IgD-negative memory B cell (primary cell): ENCODE measurements around the gene RAPGEF1. TPM values are rescaled to one million over a fixed set of nuclear protein-coding genes. Genes with fewer than 3 reads are reported as not detected.
A peak's percentile ranks its signal among the peaks of the same experiment; 100 is the strongest.
"Not testable (repeated sequence)": the region's sequence is repeated elsewhere in the genome, so short reads cannot be mapped to it uniquely, and the experiment has no call there.

Experiments
- H3K27ac Mint-ChIP-seq, 3 donors: one replicate each; pipeline ENCODE4 v1.8.0; 2020 to 2022; ENCODE audit warnings: mild to moderate bottlenecking in 3 of 3, mixed read lengths in 3 of 3, moderate library complexity in 1 of 3
- H3K27me3 Mint-ChIP-seq: one replicate; pipeline ENCODE4 v1.8.0; 2021; ENCODE audit warnings: mixed read lengths
- H3K36me3 Mint-ChIP-seq: one replicate; pipeline ENCODE4 v1.8.0; 2020; ENCODE audit warnings: mild to moderate bottlenecking, mixed read lengths
- H3K4me1 Mint-ChIP-seq, 3 donors: one replicate each; pipeline ENCODE4 v1.8.0; 2020 to 2022; ENCODE audit warnings: mixed read lengths in 3 of 3, mild to moderate bottlenecking in 1 of 3
- H3K4me3 Mint-ChIP-seq, 4 donors: one replicate each; pipeline ENCODE4 v1.8.0; 2020 to 2022; ENCODE audit warnings: mild to moderate bottlenecking in 4 of 4, mixed read lengths in 4 of 4, moderate library complexity in 3 of 4
- H3K9me3 Mint-ChIP-seq, 3 donors: one replicate each; pipeline ENCODE4 v1.8.0; 2020 to 2021; ENCODE audit warnings: mixed read lengths in 3 of 3, mild to moderate bottlenecking in 1 of 3
- polyA plus RNA-seq: library from polyadenylated mRNA; unstranded; fragments of 300-500 nt; fragmentation: Illumina TruSeq; gene quantifications from one replicate; pipeline ENCODE4 v1.2.3, GENCODE V29; 2021

The RAPGEF1 gene
- polyA plus RNA-seq, 1 donor from 2014 or later: 40.8 TPM

DNA sequence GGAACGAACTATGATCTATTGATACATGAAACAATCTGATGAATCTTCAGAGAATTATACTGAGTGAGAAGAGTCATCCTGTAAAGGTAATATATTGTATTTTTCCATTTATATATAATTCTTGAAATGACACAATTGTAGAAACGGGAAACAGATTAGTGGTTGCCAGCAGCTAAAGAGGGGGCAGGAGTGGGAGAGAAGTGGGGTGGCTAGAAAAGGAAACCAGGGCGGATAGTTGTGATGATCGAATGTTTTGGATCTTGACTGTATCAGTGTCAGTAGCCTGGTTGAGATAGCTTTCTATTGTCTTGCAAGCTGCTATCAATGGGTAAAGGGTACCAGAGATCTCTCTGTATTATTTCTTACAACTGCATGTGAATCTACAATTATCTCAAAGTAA lies 17.7 kb upstream of the RAPGEF1 start:
- Mint-ChIP-seq H3K36me3 (peaks cover 2% of the 10 kb centered on the region), H3K27ac (no peak overlapping the region), H3K4me1 (peaks cover 6 to 8% (median 8%) of the 10 kb centered on the region in 3 donors), H3K4me3 (no peak overlapping the region), H3K27me3 (peaks cover 4% of the 10 kb centered on the region), H3K9me3 (no peaks in the 10 kb centered on the region)

DNA sequence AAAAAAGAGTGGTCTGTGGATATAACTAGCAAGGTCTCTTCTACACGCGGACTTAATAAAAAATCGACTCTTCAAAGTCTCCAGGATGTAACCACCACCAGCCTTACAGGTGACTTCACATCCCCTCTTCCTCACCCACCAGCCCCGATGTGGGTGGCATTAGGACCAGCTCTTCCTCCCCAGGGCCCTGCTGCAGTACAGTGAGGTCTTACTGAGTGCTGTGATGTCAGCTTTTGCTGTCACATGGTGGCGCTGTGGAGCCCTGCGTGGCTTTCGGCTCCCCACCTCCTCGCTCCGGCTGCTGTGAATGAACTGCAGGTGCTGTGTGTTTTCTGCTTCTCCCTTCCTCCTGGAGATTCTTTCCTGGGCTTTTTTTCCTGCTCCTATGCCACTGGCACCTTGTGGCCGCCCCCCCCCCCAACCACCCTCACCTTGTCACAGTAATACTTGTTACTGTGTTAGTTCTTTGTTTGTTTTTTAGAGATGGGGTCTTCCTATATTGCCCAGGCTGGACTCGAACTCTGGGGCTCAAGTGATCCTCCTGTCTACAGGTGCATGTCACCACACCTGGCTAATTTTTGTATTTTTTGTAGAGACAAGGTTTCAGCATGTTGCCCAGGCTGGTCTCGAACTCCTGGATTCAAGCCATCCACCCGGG lies 15.8 kb upstream of the RAPGEF1 start:
- H3K4me1 Mint-ChIP-seq: peaks cover 6 to 8% (median 8%) of the 10 kb centered on the region in 3 donors
- no peaks in the 10 kb centered on the region for H3K9me3 Mint-ChIP-seq
- peak overlapping the region in 2 of 4 donors; percentile 34 to 46 for H3K4me3 Mint-ChIP-seq
- H3K27ac Mint-ChIP-seq: peak overlapping the region in 2 of 3 donors; percentile 38 to 95
- peaks cover 4% of the 10 kb centered on the region for H3K27me3 Mint-ChIP-seq
- H3K36me3 Mint-ChIP-seq: peaks cover 2% of the 10 kb centered on the region

DNA sequence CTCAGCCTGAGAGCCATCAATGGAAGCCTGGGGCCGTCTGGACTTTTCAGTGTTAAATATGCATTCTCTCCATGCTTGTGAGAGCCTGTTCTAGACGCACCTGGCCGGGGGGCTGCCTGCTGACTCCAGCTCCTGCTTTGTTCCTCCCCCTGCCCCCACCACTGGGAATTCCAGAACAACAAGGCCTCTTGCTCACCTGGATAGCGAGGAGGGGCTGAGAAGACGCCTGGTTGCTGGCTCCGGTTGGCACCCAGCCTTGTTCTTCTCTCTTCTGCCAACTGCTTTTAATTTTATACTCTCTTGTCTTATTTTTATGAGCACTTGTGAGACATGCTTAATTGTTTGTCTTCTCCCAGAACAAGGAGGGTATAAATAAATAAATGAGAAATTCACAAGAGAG lies 15.0 kb upstream of the RAPGEF1 start:
- Mint-ChIP-seq H3K27ac (no peak overlapping the region), H3K4me1 (peaks cover 8 to 12% (median 11%) of the 10 kb centered on the region in 3 donors), H3K36me3 (peaks cover 2% of the 10 kb centered on the region), H3K27me3 (peaks cover 4% of the 10 kb centered on the region), H3K4me3 (no peak overlapping the region), H3K9me3 (no peaks in the 10 kb centered on the region)

DNA sequence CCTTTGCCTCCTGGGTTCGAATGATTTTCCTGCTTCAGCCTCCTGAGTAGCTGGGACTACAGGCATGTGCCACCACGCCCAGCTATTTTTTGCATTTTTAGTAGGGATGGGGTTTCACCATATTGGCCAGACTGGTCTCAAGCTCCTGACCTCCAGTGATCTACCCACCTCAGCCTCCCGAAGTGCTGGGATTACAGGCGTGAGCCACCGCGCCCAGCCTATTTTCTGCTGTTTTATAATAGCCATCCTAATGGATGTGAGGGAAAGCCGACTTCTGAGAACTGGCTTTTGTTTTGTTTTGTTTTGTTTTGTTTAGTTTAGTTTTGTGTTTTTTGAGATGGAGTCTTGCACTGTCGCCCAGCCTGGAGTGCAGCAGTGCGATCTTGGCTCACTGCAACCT lies 13.9 kb upstream of the RAPGEF1 start:
- not testable (repeated sequence) for H3K36me3 Mint-ChIP-seq, H3K4me1 Mint-ChIP-seq, H3K9me3 Mint-ChIP-seq, H3K27ac Mint-ChIP-seq, H3K4me3 Mint-ChIP-seq, H3K27me3 Mint-ChIP-seq

DNA sequence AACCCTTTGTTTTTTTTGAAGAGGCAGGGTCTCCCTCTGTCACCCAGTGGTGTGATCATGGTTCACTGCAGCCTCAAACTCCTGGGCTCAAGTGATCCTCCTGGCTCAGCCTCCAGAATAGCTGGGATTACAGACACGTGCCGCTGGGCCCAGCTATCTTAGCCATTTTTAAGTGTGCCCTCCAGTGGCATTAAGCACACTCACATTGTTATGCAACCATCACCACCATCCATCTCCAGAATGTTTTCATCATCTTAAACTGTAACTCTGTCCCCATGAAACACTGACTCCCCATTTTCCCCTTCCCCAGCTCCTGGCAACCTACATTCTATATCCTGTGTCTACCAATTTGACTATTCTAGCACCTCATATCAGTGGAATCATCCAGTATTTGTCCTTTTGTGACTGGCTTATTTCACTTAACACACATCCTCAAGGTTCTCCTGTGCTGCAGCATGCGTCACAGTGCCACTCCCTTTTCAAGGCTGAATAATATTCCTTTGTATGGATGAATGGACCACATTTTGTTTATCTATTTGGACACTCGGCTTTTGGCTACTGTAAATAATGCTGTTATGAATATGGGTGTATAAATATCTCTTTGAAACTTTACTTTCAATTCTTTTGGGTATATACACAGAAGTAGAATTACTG lies 12.5 kb upstream of the RAPGEF1 start:
- peaks cover 4% of the 10 kb centered on the region for H3K27me3 Mint-ChIP-seq
- H3K4me3 Mint-ChIP-seq: no peak overlapping the region
- H3K27ac Mint-ChIP-seq: no peak overlapping the region
- H3K9me3 Mint-ChIP-seq: no peaks in the 10 kb centered on the region
- peaks cover 5 to 11% (median 9%) of the 10 kb centered on the region in 3 donors for H3K4me1 Mint-ChIP-seq
- H3K36me3 Mint-ChIP-seq: peaks cover 2% of the 10 kb centered on the region

DNA sequence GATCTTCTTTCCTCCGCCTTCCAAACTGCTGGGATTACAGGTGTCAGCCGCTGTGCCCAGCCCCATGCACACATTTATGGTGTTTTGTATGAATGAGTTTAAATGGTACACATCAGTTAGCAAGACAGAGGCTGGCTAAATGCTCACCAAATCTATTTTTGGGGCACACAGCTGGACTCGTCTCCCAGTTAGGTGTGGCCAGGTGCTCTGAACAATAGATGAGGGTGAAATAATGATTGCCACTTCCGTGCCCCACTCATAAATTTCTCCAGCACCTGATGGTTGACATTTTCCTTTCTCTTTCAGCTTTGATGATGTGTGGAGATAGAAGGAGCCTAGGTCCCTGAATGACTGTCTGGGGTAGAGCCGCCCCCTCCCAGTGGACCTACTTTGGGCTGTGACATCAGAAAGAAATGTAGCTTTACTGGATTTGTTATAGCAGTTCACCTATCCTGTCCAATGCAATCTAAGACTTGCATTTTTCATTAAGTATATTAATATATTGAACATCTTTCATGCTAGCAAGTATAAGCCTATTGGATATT lies 8.6 kb upstream of the RAPGEF1 start:
- Mint-ChIP-seq H3K27ac (no peak overlapping the region), H3K27me3 (no peaks in the 10 kb centered on the region), H3K4me3 (no peak overlapping the region), H3K4me1 (peaks cover 13 to 23% (median 19%) of the 10 kb centered on the region in 3 donors), H3K9me3 (no peaks in the 10 kb centered on the region), H3K36me3 (no peaks in the 10 kb centered on the region)

DNA sequence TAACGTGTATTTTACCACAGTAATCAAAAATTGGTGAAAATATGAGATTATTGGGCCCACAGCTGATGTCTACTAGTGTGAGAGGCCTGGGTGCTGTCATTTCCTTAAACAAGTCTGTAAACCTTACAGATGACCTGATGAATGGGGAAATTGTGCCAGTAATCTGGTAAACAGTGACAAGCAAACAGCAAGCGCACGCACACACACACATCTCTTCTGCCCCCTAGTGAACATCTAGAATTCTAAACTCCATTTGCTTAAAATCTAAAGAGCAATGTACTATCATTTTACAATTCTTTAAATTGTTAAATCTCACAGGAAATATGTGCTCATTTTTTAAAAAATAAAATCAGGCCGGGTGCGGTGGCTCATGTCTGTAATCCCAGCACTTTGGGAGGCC lies 7.5 kb upstream of the RAPGEF1 start:
- Mint-ChIP-seq H3K4me1 (peaks cover 17 to 23% (median 23%) of the 10 kb centered on the region in 3 donors), H3K27ac (peak overlapping the region in 1 of 3 donors; percentile 13), H3K36me3 (no peaks in the 10 kb centered on the region), H3K4me3 (peak overlapping the region in 1 of 4 donors; percentile 7), H3K27me3 (no peaks in the 10 kb centered on the region), H3K9me3 (no peaks in the 10 kb centered on the region)

DNA sequence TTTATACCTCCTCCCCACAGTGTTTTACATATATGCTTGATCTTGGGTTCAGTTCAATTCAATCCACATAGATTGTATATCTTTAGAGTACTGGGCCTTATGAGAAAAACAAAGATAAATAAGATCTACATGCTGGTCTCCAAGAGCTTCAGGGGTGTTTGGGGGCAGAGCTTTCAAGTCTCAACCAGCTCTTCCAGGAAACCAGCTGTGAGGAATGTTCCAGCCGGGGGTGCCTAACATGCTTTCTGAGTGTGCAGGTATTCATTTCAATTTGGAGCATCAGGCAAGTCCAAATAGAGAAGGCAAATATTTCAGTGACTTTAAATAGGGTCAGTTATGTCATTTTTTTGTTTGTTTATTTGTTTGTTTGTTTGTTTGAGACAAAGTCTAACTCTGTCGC lies 5.7 kb upstream of the RAPGEF1 start:
- Mint-ChIP-seq H3K4me1 (peaks cover 17 to 23% (median 23%) of the 10 kb centered on the region in 3 donors), H3K9me3 (no peaks in the 10 kb centered on the region), H3K4me3 (peak overlapping the region in 1 of 4 donors; percentile 20), H3K27ac (peak overlapping the region in 1 of 3 donors; percentile 38), H3K27me3 (no peaks in the 10 kb centered on the region), H3K36me3 (no peaks in the 10 kb centered on the region)

DNA sequence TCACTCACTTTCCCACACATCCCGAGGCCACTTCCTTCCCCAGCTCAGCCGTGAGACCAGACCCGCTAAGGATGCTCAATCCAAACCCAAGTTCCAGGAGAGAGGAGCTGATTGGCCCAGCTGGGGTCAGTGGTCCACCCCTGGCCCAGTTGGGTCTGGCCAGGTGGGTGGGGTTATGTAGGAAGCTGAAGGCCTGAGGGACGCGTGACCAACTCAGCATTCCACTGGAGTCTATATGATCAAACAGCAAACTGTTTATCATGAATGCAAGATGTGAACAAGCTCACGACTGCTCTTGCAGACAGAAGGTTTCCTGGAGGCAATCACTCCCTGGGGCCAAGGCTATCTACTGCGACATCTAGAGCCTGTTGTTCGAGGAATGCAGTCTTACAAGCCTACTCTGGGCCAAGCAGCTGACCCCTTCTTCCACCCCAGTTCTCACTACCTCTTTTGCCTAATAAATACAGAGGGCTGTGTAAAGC lies 4.9 kb upstream of the RAPGEF1 start:
- Mint-ChIP-seq H3K9me3 (no peaks in the 10 kb centered on the region), H3K27ac (peak overlapping the region in 2 of 3 donors; percentile 38 to 73), H3K4me1 (peaks cover 17 to 19% (median 18%) of the 10 kb centered on the region in 3 donors), H3K36me3 (no peaks in the 10 kb centered on the region), H3K27me3 (no peaks in the 10 kb centered on the region), H3K4me3 (peak overlapping the region in 2 of 4 donors; percentile 37 to 91)

DNA sequence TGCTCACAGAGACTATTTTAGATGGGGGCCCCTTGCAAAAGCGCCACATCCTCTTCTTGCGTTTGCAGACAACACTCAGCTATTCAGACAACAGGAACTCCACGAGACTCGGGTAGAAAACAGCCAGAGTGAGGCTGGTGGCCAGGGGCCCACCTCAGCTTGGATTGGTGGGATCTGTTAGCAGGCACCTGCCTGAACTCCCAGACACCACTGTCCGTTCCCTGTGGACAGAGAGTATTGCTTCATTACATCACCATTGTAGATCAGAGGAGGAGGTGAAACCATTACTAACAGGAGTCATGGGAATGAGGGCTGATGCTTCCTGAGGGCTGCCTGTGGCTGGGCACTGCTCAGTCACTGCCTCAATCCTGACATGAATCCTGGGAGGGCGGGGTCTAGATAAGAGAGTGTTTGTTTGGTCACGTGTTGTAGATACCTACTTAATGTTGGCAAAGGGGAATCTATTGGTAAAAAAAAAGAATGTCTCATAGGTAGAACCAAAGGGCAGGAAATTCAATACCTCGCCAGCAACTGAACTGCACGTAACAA lies 4.4 kb upstream of the RAPGEF1 start:
- H3K9me3 Mint-ChIP-seq: no peaks in the 10 kb centered on the region
- H3K36me3 Mint-ChIP-seq: no peaks in the 10 kb centered on the region
- H3K27me3 Mint-ChIP-seq: no peaks in the 10 kb centered on the region
- peak overlapping the region; percentile 38 to 91 (median 73) for H3K27ac Mint-ChIP-seq
- peaks cover 17 to 19% (median 18%) of the 10 kb centered on the region in 3 donors for H3K4me1 Mint-ChIP-seq
- H3K4me3 Mint-ChIP-seq: peak overlapping the region in 3 of 4 donors; percentile 37 to 91 (median 69)

DNA sequence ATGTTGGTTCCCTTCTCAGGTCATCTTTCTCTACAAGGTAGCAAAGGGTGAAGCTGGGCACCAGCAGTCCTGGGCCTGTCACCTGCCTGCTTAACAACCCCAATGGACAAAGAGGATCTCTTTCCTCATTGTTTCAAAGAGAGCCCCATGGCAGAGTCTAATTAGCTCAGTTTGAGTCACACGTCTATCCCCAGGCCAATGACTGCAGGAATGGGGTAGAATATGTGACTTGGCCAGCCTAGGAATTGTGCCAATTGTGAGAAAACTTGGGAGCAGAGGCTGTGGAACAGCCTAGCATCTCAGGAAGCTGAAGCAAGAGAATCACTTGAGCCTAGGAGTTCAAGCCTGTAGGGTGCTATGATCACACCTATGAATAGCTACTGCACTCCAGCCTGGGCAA lies 3.6 kb upstream of the RAPGEF1 start:
- Mint-ChIP-seq H3K36me3 (peaks cover 3% of the 10 kb centered on the region), H3K4me1 (peaks cover 22 to 26% (median 22%) of the 10 kb centered on the region in 3 donors), H3K9me3 (no peaks in the 10 kb centered on the region), H3K27ac (peak overlapping the region in 1 of 3 donors; percentile 38), H3K4me3 (peak overlapping the region in 2 of 4 donors; percentile 71 to 91), H3K27me3 (no peaks in the 10 kb centered on the region)

DNA sequence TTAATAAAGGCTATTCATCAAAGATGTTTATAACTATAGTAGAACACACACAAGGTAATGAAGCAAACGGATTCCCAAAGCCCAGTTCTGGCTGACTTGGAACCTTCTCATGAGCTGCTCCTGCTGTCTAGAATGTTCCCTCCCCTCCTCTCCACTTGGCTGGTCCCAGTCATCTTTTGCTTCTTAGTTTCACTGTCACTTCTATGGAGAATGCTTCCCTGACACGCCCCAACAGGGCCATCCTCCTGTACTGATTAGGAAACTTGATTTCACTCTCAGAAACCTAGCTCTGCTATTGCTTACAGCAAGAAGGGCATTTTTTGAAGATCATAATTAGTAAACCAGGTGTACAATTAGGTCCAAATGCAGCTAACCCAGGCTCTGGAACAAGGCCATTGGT lies 3.2 kb upstream of the RAPGEF1 start:
- Mint-ChIP-seq H3K27me3 (no peaks in the 10 kb centered on the region), H3K36me3 (peaks cover 3% of the 10 kb centered on the region), H3K27ac (peak overlapping the region in 1 of 3 donors; percentile 38), H3K4me3 (peak overlapping the region in 1 of 4 donors; percentile 71), H3K9me3 (no peaks in the 10 kb centered on the region), H3K4me1 (peaks cover 24 to 27% (median 26%) of the 10 kb centered on the region in 3 donors)

DNA sequence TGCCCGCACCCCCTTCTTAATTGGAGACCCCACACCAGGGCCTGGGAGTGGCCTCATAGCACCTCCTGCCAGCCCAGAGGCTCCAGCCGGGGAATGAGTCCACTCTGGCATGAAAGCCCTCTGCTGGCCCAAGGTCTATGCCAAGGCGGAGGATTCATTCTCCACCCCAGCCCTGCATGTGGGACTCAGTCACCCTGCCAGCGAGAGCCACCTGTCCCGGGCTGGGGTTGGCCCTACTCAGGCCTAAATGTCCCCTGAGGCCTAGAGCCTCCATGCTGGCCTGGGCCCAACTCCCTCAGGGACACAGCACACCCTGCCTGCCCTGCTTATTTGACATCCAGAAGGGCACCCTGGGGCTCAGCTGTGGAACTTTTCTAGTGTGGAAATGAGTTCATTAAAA lies 1.0 kb upstream of the RAPGEF1 start:
- peaks cover 36 to 39% (median 37%) of the 10 kb centered on the region in 3 donors for H3K4me1 Mint-ChIP-seq

DNA sequence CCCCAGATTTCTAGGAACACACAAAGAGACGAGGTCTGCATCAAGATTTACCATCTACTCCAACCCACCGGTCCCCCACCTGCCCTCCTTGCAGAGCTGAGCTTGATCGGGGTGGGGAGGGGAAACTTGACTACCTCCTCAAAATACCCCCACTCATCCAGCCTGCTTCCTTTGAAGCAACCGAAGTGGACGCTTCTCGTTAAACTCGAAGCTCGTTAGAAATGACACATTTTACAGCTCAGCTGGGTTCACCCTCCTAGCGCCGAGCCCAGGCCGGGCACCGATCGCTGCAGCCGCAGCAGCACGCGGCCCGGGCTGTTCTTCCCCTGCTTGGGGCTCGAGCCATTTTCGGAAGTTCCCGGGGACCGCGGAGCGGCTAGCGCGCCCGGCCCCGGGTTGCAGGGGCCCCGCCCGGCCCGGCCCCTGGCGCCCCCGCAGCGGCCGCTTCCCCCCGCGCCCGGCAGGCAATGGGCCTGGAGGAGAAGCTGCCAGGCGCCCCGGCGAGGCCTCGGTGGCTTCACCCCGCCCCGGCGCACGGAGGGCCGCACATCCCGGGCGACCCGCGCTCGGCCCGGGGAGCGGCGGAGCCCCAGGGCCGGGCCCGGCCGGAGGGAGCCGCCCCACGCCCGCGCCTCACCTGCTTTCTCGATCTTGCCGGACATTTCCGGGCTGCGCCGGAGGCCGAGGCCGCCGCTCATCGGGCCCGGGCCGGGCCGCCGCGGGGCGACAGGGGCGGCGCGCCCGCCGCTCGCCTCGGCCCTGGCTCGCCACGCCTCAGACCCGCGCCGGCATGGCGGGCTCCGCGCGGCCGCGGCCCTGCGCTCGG lies 530 bp downstream of the RAPGEF1 start:
- Mint-ChIP-seq H3K36me3 (peaks cover 7% of the 10 kb centered on the region), H3K9me3 (no peaks in the 10 kb centered on the region), H3K4me3 (peak overlapping the region; percentile 82 to 99 (median 96)), H3K27ac (peak overlapping the region; percentile 94 to 97 (median 95)), H3K4me1 (peaks cover 45 to 51% (median 48%) of the 10 kb centered on the region in 3 donors), H3K27me3 (no peaks in the 10 kb centered on the region)

More for the DNA sequence above, 1.0 kb upstream of the RAPGEF1 start:
- peak overlapping the region; percentile 12 to 83 (median 63) for H3K4me3 Mint-ChIP-seq
- H3K36me3 Mint-ChIP-seq: peaks cover 3% of the 10 kb centered on the region
- H3K27me3 Mint-ChIP-seq: no peaks in the 10 kb centered on the region
- peak overlapping the region; percentile 38 to 91 (median 88) for H3K27ac Mint-ChIP-seq
- H3K9me3 Mint-ChIP-seq: no peaks in the 10 kb centered on the region
